Brain microvascular endothelial cell (primary cell): ENCODE measurements around the gene NSUN6.

Experiments used
- DNase-seq: peaks from one replicate; pipeline ENCODE4 v3.0.0-alpha.2; 2020
- H3K27ac ChIP-seq: fragments of 250-450 bp; sonication (Bioruptor Pico); 2 replicates; pipeline ENCODE4 v1.5.1; 2020; ENCODE audit warnings: mild to moderate bottlenecking, moderate library complexity
- H3K27me3 ChIP-seq: fragments of 250-450 bp; sonication (Bioruptor Pico); replicated peaks from 2 replicates; pipeline ENCODE4 v1.5.1; 2020; ENCODE audit warnings: mild to moderate bottlenecking
- H3K36me3 ChIP-seq: fragments of 250-450 bp; sonication (Bioruptor Pico); replicated peaks from 2 replicates; pipeline ENCODE4 v1.5.1; 2020; ENCODE audit warnings: mild to moderate bottlenecking
- H3K4me3 ChIP-seq: 2 replicates; pipeline ENCODE4 v1.5.1; 2011; ENCODE audit warnings: low read depth, mild to moderate bottlenecking, control low read depth, low read length, moderate library complexity
- CTCF ChIP-seq: IDR thresholded peaks from 2 replicates; pipeline ENCODE4 v1.5.1; 2011; ENCODE audit warnings: low read depth, mild to moderate bottlenecking, moderate library complexity, low read length, control low read depth, inconsistent platforms; ENCODE audit errors: missing control alignments
- in situ Hi-C: cut with HindIII; loops from 2 replicates; pipeline ENCODE4 v1.10.0; 2017; ENCODE audit warnings: low sequenced_read_pairs, low pct_ligation_motif_present

The NSUN6 gene

GRCh38 chr10:18566177-18566576, 85.2 kb downstream of the NSUN6 start:
- no peak overlapping the region for H3K27ac ChIP-seq
- H3K36me3 ChIP-seq, result no peaks in the 10 kb centered on the region
- no peaks in the 10 kb centered on the region for H3K27me3 ChIP-seq
- DNase-seq, result no peak
- no peak for TF ChIP-seq CTCF
- H3K4me3 ChIP-seq, result no peak overlapping the region
- in situ Hi-C loops, result no loop called here

- no peaks in the 10 kb centered on the region for H3K36me3 ChIP-seq
- no peak overlapping the region for H3K27ac ChIP-seq
- H3K27me3 ChIP-seq, result no peaks in the 10 kb centered on the region
- in situ Hi-C loops, result no loop called here
- no peak for DNase-seq
- no peak overlapping the region for H3K4me3 ChIP-seq
- TF ChIP-seq CTCF, result no peak
Measured at GRCh38 chr10:18565006-18565405, 86.4 kb downstream of the NSUN6 start.

GRCh38 chr10:18563003-18563726, 88.2 kb downstream of the NSUN6 start:
- no peaks in the 10 kb centered on the region for H3K27me3 ChIP-seq
- no peak overlapping the region for H3K4me3 ChIP-seq
- H3K27ac ChIP-seq, result no peak overlapping the region
- DNase-seq, result no peak
- no peaks in the 10 kb centered on the region for H3K36me3 ChIP-seq
- TF ChIP-seq CTCF, result no peak
- in situ Hi-C loops, result no loop called here

DNA sequence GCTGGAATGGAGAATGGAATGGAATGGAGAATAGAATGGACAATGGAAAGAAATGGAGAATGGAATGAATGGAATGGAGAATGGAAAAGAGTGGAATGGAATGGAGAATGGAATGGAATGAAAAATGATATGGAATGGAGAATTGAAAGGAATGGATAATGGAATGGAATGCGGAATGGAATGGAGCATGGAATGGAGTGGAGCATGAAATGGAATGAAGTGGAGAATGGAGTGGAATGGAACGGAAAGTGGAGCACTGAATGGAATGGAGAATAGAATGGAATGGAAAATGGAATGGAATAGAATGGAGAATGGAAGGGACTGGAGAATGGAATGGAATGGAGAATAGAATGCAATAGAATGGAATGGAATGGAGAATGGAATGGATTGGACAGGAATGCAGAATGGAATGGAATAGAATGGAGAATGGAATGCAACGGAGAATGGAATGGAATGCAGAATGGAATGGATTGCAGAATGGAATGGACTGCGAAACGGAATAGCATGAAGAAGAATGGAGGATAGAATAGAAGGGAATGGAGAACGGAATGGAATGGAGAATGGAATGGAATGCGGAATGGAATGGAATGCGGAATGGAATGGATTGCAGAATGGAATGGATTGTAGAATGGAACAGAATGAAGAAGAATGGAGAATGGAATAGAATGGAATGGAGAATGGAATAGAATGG, 89.4 kb downstream of the NSUN6 start:
- Histone ChIP-seq H3K4me3 (no peak overlapping the region), H3K27me3 (no peaks in the 10 kb centered on the region), H3K27ac (no peak overlapping the region), H3K36me3 (no peaks in the 10 kb centered on the region)
- TF ChIP-seq CTCF, result no peak
- in situ Hi-C loops, result no loop called here
- DNase-seq, result no peak

GRCh38 chr10:18557960-18558359, 93.4 kb downstream of the NSUN6 start:
- no peaks in the 10 kb centered on the region for H3K27me3 ChIP-seq

More at GRCh38 chr10:18557960-18558359, 93.4 kb downstream of the NSUN6 start:
- H3K36me3 ChIP-seq, result no peaks in the 10 kb centered on the region
- H3K4me3 ChIP-seq, result no peak overlapping the region
- no peak overlapping the region for H3K27ac ChIP-seq
- in situ Hi-C loops, result no loop called here
- no peak for TF ChIP-seq CTCF
- DNase-seq, result no peak
